Stimulated activated CD4-positive, alpha-beta T cell treated with anti-CD3 and anti-CD28 coated beads, TNF-alpha, amount 100 ng/mL, for 48 hours (primary cell): ENCODE measurements around the gene QSOX2.

Experiments used
- DNase-seq, 3 donors: peaks; one replicate each; pipeline ENCODE4 v3.0.0-alpha.2; 2020; ENCODE audit warnings: low read depth in 3 of 3

Gene QSOX2

GRCh38 chr9:136190656-136191055 is 55.0 kb downstream of the QSOX2 start:
- DNase-seq = no peak

DNA sequence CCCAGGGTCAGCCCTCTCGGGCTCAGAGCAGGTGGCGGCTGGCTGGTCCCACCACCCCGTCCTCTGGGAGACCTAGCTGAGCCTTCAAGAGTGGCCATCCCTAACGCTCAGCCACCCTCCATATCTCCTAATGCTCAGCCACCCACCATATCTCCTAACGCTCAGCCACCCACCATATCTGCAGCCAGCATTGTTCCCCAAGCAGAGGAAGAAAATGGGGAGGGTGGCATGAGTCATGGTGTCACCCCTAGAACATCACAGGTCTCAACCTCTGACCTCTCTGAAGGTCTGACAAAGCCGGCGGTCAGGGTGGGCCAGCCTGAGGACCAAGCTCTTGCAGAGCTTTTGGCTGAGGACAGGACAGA is 55.4 kb downstream of the QSOX2 start:
- no peak for DNase-seq

DNA sequence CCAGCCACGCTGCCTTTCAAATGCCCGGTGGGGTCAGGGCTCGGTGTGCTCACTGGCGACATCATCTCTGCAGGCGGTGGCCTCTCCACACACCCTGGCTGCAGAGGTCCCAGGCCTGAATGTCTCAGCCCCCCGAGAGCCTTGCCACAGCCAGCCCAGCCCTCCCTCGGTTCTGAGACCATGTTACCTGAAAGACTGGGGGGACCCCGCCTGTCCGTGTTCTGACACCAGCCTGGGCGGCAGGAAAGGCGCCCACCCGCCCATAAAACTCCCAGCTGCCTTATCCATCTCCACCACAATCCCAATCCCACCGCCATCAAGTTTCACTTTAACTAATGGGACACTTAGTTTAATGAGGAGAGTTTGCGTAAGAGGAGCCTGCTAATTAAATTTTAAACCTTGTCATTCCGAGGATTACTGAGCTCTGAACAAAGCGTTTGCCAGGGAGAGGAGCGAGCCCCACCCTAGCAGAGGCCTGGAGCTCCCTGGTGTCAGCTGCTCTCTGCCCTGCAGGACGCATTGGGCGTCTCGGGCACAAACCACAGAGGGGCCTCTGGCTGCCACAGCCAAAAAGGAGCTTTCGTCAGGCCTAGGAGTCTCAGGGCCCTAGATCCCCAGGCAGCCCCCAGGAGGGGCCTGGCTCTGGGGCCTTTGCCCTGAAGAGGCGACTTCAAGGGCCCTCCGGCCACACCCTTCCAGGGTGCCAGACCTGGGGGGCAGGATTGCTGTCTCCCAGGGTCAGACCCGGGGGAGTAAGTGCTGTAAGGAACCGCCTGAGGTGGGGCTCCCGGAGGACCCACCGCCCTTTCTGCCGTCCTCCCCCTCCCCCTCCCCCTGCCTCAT is 56.0 kb downstream of the QSOX2 start:
- DNase-seq = no peak

GRCh38 chr9:136187683-136188586 is 57.7 kb downstream of the QSOX2 start:
- DNase-seq = no peak

DNA sequence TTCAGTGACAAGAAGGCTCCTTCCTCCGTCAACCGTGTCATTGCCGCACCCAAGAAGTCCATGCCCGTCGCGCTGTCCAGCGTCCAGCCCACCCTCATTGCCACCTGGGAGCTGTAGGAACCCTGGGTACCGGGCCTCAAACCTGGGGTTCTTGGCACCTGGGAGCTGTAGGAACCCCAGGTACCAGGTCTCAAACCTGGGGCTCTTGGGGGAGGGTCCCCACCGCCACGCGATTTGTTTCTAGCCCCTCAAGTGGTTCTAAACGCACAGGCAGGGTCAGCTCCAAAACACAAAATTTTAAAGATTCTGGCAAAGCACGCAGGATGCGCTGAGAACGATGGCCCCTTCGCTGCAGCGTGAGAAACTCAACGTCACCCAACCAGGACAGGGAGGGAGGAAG is 58.4 kb downstream of the QSOX2 start:
- no peak for DNase-seq

DNA sequence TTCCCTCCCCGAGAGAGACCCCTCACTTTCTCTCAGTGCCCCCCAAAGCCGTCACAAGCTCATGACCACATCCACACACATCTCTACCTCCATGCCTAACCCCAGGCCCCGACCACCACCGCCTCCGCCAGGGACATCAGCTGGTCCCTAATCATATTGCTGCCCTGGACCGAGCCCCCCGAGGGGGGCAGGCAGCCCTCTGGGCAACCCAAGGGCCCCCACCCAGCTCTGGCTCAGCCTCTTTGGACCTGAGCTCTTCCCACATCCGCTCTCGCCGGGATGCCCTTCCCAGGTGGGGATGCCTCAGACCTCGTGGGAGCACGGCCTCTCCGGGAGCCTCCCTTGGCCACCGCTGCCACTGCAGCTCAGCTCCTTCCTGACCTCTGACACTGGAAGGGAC is 59.2 kb downstream of the QSOX2 start:
- DNase-seq = no peak

DNA sequence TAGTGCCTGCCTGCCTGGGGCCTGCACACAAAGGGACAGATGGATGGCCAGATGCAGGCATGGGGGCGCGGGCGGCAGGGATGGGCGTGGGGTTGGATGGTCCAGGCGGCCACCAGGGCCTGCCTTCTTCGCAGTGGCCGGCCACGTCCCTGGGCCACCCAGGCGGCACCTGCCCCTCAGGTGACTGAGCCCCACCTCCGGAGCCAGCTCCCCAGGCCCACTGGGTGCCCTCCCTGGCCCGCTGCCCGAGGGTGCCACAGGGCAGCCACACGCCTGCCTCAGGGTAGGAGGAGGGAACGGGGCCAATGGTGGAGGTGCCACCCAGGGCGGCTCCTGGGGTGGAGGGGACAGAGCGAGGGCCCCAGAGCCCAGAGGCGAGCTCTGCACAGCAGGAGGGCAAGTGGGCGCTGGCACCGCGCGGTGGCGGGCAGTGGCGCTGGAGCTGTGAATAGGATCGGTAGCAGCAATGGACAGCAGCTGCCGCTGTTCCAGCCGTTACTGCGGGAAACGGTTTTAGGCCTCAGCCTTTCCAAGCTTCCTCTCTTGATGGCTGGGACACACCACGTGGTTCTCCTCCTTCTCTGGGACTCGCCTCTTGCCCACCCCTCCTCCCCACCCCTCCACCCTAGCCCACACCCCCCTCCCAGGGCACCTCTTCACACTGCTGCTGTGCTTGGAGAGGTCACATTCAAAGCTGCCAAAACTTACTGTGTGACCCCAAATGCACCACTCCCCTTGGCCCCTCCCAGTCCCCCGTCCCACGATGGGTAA is 59.8 kb downstream of the QSOX2 start:
- DNase-seq = no peak

GRCh38 chr9:136185066-136185465 is 60.5 kb downstream of the QSOX2 start:
- DNase-seq = no peak

DNA sequence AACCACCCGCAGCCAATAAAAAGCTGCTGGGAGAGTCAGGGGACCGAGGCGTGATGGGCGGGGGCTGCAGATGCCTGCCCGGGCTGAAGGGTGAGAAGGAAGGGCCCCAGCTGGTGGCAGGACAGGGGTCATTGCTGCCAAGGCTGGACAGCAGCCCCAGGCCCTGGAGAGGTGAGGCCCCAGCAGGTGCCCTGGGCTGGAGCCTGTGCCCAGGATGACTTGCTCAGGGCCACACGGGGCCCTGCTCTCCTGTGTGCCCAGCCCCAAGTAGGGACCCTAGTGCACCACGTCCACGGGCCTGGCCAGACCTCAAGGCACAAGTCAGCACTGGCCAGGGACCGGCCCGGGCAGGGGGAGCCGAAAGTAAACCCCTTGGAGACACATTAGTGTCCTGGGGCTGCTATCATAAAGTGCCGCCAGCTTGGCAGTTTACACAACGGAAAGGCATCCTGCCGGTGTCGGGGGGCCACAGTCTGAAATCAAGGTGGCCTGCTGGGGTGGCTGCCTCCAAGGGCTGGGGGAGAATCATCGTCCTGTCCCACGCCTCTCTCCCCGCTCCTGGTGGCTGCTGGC is 62.7 kb downstream of the QSOX2 start:
- no peak for DNase-seq

- no peak for DNase-seq
These were observed 63.2 kb downstream of the QSOX2 start for GRCh38 chr9:136182420-136182787.

DNA sequence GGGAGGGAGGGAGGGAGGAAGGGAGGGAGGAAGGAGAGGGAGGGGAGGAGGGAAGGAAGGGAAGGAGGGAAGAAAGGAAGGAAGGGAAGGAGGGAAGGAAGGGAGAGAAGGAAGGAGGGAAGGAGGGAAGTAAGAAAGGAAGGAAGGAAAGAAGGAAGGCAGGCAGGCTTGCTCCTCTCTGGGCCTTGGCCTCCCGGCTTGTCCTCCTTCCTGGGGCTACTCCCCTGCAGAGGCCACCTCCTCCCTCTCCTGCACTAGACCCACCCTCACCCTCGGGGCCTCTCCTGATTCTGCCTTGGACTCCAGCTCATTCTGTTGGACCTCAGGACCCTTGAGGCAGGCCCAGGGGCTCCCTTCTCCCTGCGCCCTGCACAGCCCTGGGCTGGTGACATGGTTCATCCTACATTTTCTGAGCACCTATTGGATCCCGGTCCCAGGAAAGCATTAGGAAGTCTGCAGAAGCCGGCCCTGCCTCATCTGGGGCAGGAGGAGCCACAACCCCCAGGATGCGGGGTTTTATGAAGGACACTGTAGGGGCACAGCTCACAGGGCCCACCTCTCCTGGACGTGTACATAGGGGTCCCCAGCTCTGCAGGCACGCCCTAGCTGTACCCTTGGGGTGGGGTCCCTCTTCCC is 63.7 kb downstream of the QSOX2 start:
- DNase-seq = no peak

- DNase-seq = no peak
These were observed 65.0 kb downstream of the QSOX2 start for GRCh38 chr9:136180586-136180985.

- DNase-seq = no peak
These were observed 65.9 kb downstream of the QSOX2 start for GRCh38 chr9:136179761-136180160.

DNA sequence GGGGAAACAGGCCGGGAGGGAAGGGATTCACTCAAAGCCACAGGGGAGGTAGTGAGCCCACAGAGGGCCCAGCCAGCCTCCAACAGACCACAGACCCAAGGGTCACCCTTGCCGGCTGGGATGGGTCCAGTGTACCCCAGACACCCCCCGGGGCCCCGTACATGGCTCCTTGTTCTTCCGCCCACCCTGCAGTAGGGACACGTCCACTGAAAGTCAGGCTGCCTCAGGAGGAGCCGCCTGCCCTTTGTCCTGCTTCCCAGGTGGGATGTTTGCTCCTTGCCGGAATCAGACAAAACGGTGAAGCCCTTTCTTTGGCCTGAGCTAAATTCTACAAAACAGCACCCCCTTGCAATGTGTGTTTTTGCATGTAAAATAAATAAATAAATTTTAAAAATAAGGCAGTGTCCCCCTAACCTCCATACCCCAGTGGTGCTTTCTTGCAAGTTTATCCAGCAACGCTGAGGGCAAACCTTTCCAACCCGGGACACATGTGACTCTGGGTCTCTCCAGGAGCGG is 66.5 kb downstream of the QSOX2 start:
- no peak for DNase-seq

GRCh38 chr9:136178773-136179075 is 66.9 kb downstream of the QSOX2 start:
- DNase-seq = no peak

DNA sequence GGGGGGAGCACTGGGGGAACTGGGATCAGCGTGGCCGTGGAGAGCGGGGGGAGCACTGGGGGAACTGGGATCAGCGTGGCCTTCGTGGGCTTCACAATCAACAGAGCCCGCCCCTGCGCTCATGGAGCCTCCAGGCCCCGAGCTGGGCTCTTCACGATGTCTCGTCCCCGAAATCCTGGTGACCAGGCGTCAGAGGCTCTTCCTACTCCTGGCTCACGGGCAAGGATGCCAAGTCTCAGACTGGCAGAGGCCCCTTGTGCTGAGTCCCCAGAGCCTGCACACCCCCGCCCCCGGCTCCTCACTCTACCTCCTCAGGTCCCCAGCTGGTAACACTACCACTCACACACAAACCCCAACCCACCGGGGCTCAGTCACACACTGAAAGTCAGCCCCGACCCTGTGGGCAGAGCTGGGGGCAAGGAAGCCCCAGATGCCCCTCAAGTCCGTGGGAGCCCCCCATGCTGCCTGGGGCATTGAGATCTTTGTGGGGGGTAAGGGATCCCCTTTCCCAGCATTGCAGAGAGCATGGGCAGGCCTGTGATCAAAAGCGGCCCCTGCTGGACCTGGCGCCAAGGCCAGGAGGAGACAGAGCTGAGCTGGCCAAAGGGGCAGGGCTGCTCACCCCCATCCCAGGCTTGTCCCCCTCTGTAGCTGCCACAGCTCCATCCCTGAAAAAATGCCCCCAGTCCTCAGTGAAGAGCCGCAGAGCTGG is 67.4 kb downstream of the QSOX2 start:
- no peak for DNase-seq

- DNase-seq = no peak
These were observed 68.4 kb downstream of the QSOX2 start for GRCh38 chr9:136177224-136177623.

- DNase-seq = no peak
These were observed 69.9 kb downstream of the QSOX2 start for GRCh38 chr9:136175616-136176197.

DNA sequence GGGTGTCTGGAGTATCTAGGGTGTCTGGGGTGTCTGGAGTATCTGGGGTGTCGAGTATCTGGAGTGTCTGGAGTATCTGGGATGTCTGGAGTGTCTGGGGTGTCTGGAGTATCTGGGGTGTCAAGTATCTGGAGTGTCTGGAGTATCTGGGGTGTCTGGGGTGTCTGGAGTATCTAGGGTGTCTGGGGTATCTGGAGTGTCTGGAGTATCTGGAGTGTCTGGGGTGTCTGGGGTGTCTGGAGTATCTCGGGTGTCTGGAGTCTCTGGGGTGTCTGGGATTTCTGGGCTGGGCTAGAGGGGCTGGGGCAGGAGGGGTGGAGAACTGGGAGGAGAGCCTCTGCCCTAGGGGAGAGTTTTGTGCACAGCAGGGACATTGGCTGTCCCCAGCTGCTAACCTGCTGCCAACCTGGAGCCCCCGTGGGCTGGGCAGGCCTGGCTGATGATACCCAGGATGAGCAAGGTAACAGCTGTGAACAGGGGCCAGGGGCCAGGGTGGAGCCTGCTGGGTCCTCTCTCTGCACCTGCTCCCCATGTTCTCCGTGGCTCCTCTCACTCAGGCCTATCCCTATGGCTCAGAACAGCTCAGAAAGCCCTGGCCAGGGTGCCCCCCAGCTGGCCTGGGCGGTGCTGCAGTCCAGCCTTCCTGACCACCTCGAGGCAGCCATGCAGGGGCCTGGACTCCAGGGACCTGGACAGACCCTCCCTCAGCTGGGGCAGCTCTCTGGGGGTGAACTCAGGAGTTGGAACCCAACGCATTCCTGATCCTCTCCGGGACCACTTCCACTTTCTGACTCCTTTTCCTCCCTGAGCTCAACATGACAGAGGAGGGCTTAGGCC is 70.6 kb downstream of the QSOX2 start:
- no peak for DNase-seq
